Smooth muscle cell (in vitro differentiated cells): ENCODE measurements around the gene DNA2. TPM values are rescaled to one million over a fixed set of nuclear protein-coding genes. Genes with fewer than 3 reads are reported as not detected.

ENCODE experiments used
- DNase-seq: peaks from one replicate; lab custom pipeline; 2025; ENCODE audit not compliant: unreplicated experiment; lab: John Stamatoyannopoulos, UW
- H2AFZ ChIP-seq: fragments of 200-600 bp; sonication (generic); 2 replicates; pipeline ENCODE4 v1.6.0; 2016; ENCODE audit warnings: antibody characterized with exemption, low read depth, mild to moderate bottlenecking
- H3F3A ChIP-seq: fragments of 200-600 bp; sonication (generic); 2 replicates; pipeline ENCODE4 v1.6.0; 2017; ENCODE audit warnings: antibody characterized with exemption, low read depth
- H3K27ac ChIP-seq: fragments of 200-600 bp; sonication (generic); 2 replicates; pipeline ENCODE4 v1.5.1; 2016; ENCODE audit warnings: low read depth, mild to moderate bottlenecking
- H3K27me3 ChIP-seq: fragments of 200-600 bp; sonication (generic); 2 replicates; pipeline ENCODE4 v1.6.1; 2016; ENCODE audit warnings: low read depth, mild to moderate bottlenecking
- H3K36me3 ChIP-seq: fragments of 200-600 bp; sonication (generic); 2 replicates; pipeline ENCODE4 v1.5.1; 2016; ENCODE audit warnings: low read depth
- H3K4me1 ChIP-seq: fragments of 200-600 bp; sonication (generic); 2 replicates; pipeline ENCODE4 v1.5.1; 2016; ENCODE audit warnings: low read depth
- H3K4me2 ChIP-seq: fragments of 200-600 bp; sonication (generic); 2 replicates; pipeline ENCODE4 v1.6.0; 2016; ENCODE audit warnings: mild to moderate bottlenecking
- H3K4me3 ChIP-seq: fragments of 200-600 bp; sonication (generic); 2 replicates; pipeline ENCODE4 v1.5.1; 2016; ENCODE audit warnings: mild to moderate bottlenecking
- H3K79me2 ChIP-seq: fragments of 200-600 bp; sonication (generic); 2 replicates; pipeline ENCODE4 v1.6.0; 2016; ENCODE audit warnings: low read depth, mild to moderate bottlenecking
- H3K9ac ChIP-seq: fragments of 200-600 bp; sonication (generic); 2 replicates; pipeline ENCODE4 v1.6.0; 2016; ENCODE audit warnings: low read depth
- H3K9me3 ChIP-seq: fragments of 200-600 bp; sonication (generic); replicated peaks from 2 replicates; pipeline ENCODE4 v1.5.1; 2016; ENCODE audit warnings: low read depth
- H4K20me1 ChIP-seq: fragments of 200-600 bp; sonication (generic); 2 replicates; pipeline ENCODE4 v1.6.0; 2016; ENCODE audit warnings: low read depth
- WGBS: methylation state at CpG from one replicate; pipeline ENCODE4 v1.1.7; 2016; ENCODE audit warnings: low lambda C conversion rate; 5-methylcytosine and 5-hydroxymethylcytosine counted together
- polyA plus RNA-seq: library from polyadenylated mRNA; unstranded; fragments of >200 nt; fragmentation: Nextera tagmentation; extraction: Ambion mirVana; gene quantifications from 2 replicates; pipeline ENCODE4 v1.2.1, GENCODE V29; 2016
- small RNA-seq: library from RNA; depleted of rRNA; stranded (forward); fragments of <200 nt; gene quantifications from one replicate; pipeline ENCODE3, GENCODE V24; 2014
- total RNA-seq: library from RNA; depleted of rRNA; stranded (reverse); fragments of >200 nt; gene quantifications from 2 replicates; pipeline ENCODE4 v1.2.3, GENCODE V29; 2014
- TF ChIP-seq, protein P1 (sequence below): fragments of 200-600 bp; sonication (generic); IDR thresholded peaks from 2 replicates; pipeline ENCODE4 v1.5.1; 2017; ENCODE audit warnings: borderline replicate concordance, mild to moderate bottlenecking, antibody characterized with exemption; ENCODE audit not compliant: insufficient read depth, poor library complexity, severe bottlenecking

DNA2 gene
- total and polyA plus RNA-seq, 2 experiments from 2014 or later = 2.1 to 13.8 TPM

DNA sequence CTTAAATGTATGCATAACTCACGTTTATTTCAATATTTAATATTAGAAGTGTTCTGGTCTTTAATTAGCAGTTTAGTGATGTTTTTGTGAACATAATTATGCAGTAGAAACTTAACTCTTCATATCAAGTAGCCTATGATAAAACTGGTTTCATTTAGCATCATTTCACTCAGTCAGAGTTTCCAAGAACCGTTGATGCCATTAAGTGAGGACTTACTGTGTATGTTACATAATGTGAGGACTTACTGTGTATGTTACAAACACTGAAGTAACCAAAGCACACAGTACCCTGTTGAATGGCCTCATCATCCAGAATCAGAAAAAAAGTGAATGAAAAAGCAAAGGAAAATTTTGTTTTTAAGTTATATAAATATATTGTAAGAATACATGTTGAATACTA lies 106.2 kb downstream of the DNA2 start:
- Histone ChIP-seq H3K27ac (no peak overlapping the region), H3F3A (no peaks in the 10 kb centered on the region), H3K36me3 (peaks cover 18% of the 10 kb centered on the region), H3K9ac (no peak overlapping the region), H3K79me2 (no peaks in the 10 kb centered on the region), H3K9me3 (no peaks in the 10 kb centered on the region), H3K4me2 (no peak overlapping the region), H4K20me1 (no peaks in the 10 kb centered on the region), H2AFZ (no peak overlapping the region), H3K4me1 (no peaks in the 10 kb centered on the region), H3K27me3 (no peaks in the 10 kb centered on the region), H3K4me3 (no peak overlapping the region)
- 92% methylated on average over 2 of the region's 2 CpGs for WGBS
- no peak for DNase-seq
- TF ChIP-seq, protein P1, sequence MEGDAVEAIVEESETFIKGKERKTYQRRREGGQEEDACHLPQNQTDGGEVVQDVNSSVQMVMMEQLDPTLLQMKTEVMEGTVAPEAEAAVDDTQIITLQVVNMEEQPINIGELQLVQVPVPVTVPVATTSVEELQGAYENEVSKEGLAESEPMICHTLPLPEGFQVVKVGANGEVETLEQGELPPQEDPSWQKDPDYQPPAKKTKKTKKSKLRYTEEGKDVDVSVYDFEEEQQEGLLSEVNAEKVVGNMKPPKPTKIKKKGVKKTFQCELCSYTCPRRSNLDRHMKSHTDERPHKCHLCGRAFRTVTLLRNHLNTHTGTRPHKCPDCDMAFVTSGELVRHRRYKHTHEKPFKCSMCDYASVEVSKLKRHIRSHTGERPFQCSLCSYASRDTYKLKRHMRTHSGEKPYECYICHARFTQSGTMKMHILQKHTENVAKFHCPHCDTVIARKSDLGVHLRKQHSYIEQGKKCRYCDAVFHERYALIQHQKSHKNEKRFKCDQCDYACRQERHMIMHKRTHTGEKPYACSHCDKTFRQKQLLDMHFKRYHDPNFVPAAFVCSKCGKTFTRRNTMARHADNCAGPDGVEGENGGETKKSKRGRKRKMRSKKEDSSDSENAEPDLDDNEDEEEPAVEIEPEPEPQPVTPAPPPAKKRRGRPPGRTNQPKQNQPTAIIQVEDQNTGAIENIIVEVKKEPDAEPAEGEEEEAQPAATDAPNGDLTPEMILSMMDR = no peak

DNA sequence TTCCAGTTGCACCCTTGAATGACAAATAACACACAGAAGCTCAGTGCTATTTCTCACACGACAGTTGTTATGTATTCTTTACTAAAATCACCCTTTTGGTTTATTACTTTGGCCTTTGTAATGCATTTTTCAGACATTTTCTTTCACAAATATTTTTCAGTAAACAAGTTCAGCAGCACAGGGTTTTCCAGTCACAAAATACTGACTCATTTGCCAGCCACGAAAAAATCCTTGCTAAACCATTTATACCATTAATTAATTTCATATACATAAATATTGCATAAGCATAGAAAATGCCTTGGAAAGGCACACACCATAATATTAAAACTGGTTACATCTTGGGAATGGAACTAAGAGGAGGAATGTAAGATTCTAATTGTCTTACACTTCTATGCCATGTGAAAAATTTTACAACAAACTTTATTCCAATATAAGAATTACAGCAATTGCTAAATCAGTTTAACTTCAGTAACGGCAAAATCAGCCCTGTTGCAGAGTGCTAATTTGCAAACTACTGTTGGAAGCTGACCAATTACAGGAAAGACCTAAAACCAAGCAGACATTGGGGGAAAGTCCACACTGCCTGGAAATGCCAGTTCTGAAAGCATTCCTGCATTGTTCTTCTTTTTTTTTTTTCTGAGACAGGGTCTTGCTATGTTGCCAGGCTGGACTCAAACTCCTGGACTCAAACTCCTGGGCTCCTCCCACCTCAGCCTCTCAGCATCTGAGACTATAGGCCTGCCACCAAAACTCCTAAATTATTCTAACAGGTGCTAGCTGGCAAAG lies 107.5 kb downstream of the DNA2 start:
- Histone ChIP-seq H3K27me3 (no peaks in the 10 kb centered on the region), H3K9me3 (no peaks in the 10 kb centered on the region), H4K20me1 (no peaks in the 10 kb centered on the region), H3K27ac (no peak overlapping the region), H2AFZ (no peak overlapping the region), H3K9ac (no peak overlapping the region), H3K4me2 (no peak overlapping the region), H3K4me1 (no peaks in the 10 kb centered on the region), H3K79me2 (no peaks in the 10 kb centered on the region), H3K36me3 (peaks cover 18% of the 10 kb centered on the region), H3F3A (no peaks in the 10 kb centered on the region), H3K4me3 (no peak overlapping the region)
- DNase-seq = no peak
- 88% methylated on average over 3 of the region's 3 CpGs for WGBS
- TF ChIP-seq, protein P1 = no peak

Small RNAs within 50 kb of the gene (small RNA-seq; reads per million reads assigned to genes)
- not detected for gene RF00019
- not detected for gene RNA5SP319

Other genes starting within 250 kb of the DNA2 start
- gene ATOH7, start 239.9 kb downstream of the DNA2 start, total RNA-seq = 0.72 TPM in 1 of 2 replicates, not detected in the other
- 0.10 and 0.19 TPM in 2 replicates for gene ATOH7, start 239.9 kb downstream of the DNA2 start, polyA plus RNA-seq
- gene HNRNPH3, start 139.9 kb downstream of the DNA2 start, total RNA-seq = 21.4 and 31.2 TPM in 2 replicates
- gene HNRNPH3, start 139.9 kb downstream of the DNA2 start, polyA plus RNA-seq = 143 and 159 TPM in 2 replicates
- gene PBLD, start 139.0 kb downstream of the DNA2 start, total RNA-seq = 2.0 and 5.6 TPM in 2 replicates
- gene PBLD, start 139.0 kb downstream of the DNA2 start, polyA plus RNA-seq = 2.3 and 4.5 TPM in 2 replicates
- 27.1 and 31.8 TPM in 2 replicates for gene RUFY2, start 64.7 kb downstream of the DNA2 start, total RNA-seq
- 9.3 and 14.3 TPM in 2 replicates for gene RUFY2, start 64.7 kb downstream of the DNA2 start, polyA plus RNA-seq
- gene SLC25A16, start 55.5 kb upstream of the DNA2 start, total RNA-seq = 11.7 and 20.9 TPM in 2 replicates
- 5.3 and 6.9 TPM in 2 replicates for gene SLC25A16, start 55.5 kb upstream of the DNA2 start, polyA plus RNA-seq
- 15.3 and 19.1 TPM in 2 replicates for gene TET1, start 88.4 kb upstream of the DNA2 start, total RNA-seq
- gene TET1, start 88.4 kb upstream of the DNA2 start, polyA plus RNA-seq = 2.1 and 2.5 TPM in 2 replicates
- 48.7 and 53.1 TPM in 2 replicates for gene CCAR1, start 249.3 kb upstream of the DNA2 start, total RNA-seq
- 51.4 and 57.9 TPM in 2 replicates for gene CCAR1, start 249.3 kb upstream of the DNA2 start, polyA plus RNA-seq